ENCODE data around the gene ULK4.

ULK4 gene

GRCh38 chr3:41216422-41216821 is 745.5 kb downstream of the ULK4 start:
- TF ChIP-seq GABPA (IDR thresholded peaks at IDR 0.05; ENCODE audit: low read depth) (no peak), SPI1 (IDR thresholded peaks at IDR 0.05; ENCODE audit: borderline replicate concordance, low read depth) (no peak), REST (IDR thresholded peaks at IDR 0.05; ENCODE audit: insufficient replicate concordance, low read depth) (no peak), POLR2AphosphoS5 (IDR thresholded peaks at IDR 0.05; ENCODE audit: low read depth) (no peak), CTCF (IDR thresholded peaks at IDR 0.05; ENCODE audit: insufficient read depth, low read length) (no peak)
- Histone ChIP-seq H3K27me3 (ENCODE audit: insufficient read depth, poor library complexity, severe bottlenecking) (no peaks in the 10 kb centered on the region), H3K27ac (replicated peaks) (no peak overlapping the region), H3K4me3 (replicated peaks; ENCODE audit: insufficient read depth, low read length) (no peak overlapping the region)
- DNase-seq (ENCODE audit: low read depth in 1 of 2, low spot score in 1 of 2): no peak

GRCh38 chr3:41213588-41213987 is 748.3 kb downstream of the ULK4 start:
- no peak for TF ChIP-seq POLR2AphosphoS5 (IDR thresholded peaks at IDR 0.05; ENCODE audit: low read depth)
- no peak for TF ChIP-seq CTCF (IDR thresholded peaks at IDR 0.05; ENCODE audit: insufficient read depth, low read length)
- no peak for TF ChIP-seq SPI1 (IDR thresholded peaks at IDR 0.05; ENCODE audit: borderline replicate concordance, low read depth)
- no peak for TF ChIP-seq REST (IDR thresholded peaks at IDR 0.05; ENCODE audit: insufficient replicate concordance, low read depth)
- no peak for TF ChIP-seq GABPA (IDR thresholded peaks at IDR 0.05; ENCODE audit: low read depth)
- Histone ChIP-seq H3K4me3 (replicated peaks; ENCODE audit: insufficient read depth, low read length) (no peak overlapping the region), H3K27ac (replicated peaks) (no peak overlapping the region), H3K27me3 (ENCODE audit: insufficient read depth, poor library complexity, severe bottlenecking) (no peaks in the 10 kb centered on the region)
- no peak for DNase-seq (ENCODE audit: low read depth in 1 of 2, low spot score in 1 of 2)

- H3K27me3 ChIP-seq (ENCODE audit: insufficient read depth, poor library complexity, severe bottlenecking): no peaks in the 10 kb centered on the region
- H3K27ac ChIP-seq (replicated peaks): no peak overlapping the region
- TF ChIP-seq REST (IDR thresholded peaks at IDR 0.05; ENCODE audit: insufficient replicate concordance, low read depth): no peak
- TF ChIP-seq GABPA (IDR thresholded peaks at IDR 0.05; ENCODE audit: low read depth): no peak
- no peak for TF ChIP-seq CTCF (IDR thresholded peaks at IDR 0.05; ENCODE audit: insufficient read depth, low read length)
- TF ChIP-seq SPI1 (IDR thresholded peaks at IDR 0.05; ENCODE audit: borderline replicate concordance, low read depth): no peak
- TF ChIP-seq POLR2AphosphoS5 (IDR thresholded peaks at IDR 0.05; ENCODE audit: low read depth): no peak
- no peak overlapping the region for H3K4me3 ChIP-seq (replicated peaks; ENCODE audit: insufficient read depth, low read length)
- no peak for DNase-seq (ENCODE audit: low read depth in 1 of 2, low spot score in 1 of 2)
Observed at GRCh38 chr3:41212088-41212487, 749.8 kb downstream of the ULK4 start.
